H9 (cell line): Measurements from ENCODE around the gene KIAA1671. TPM values are rescaled to one million over a fixed set of nuclear protein-coding genes. Genes with fewer than 3 reads are reported as not detected.

Experiments used
- DNase-seq: peaks from one replicate; pipeline ENCODE4 v3.0.0-alpha.2; 2017
- H2AFZ ChIP-seq: one replicate; pipeline ENCODE4 v1.6.1; 2013; ENCODE audit warnings: mild to moderate bottlenecking, low read length, control low read depth, moderate library complexity
- H2AK5ac ChIP-seq: 2 replicates; pipeline ENCODE4 v1.6.1; 2013; ENCODE audit warnings: low read length, control low read depth, mixed read lengths; ENCODE audit not compliant: insufficient read length
- H2BK120ac ChIP-seq: one replicate; pipeline ENCODE4 v1.6.1; 2013; ENCODE audit warnings: low read depth, mild to moderate bottlenecking, low read length, control low read depth, inconsistent platforms; ENCODE audit not compliant: poor library complexity, severe bottlenecking
- H2BK12ac ChIP-seq: 2 replicates; pipeline ENCODE4 v1.6.1; 2013; ENCODE audit warnings: low read length, control low read depth, mixed read lengths, low read depth; ENCODE audit not compliant: insufficient read length
- H2BK15ac ChIP-seq: 2 replicates; pipeline ENCODE4 v1.6.1; 2013; ENCODE audit warnings: low read depth, low read length, control low read depth
- H2BK20ac ChIP-seq: one replicate; pipeline ENCODE4 v1.6.1; 2013; ENCODE audit warnings: low read depth, mild to moderate bottlenecking, low read length, control low read depth, inconsistent platforms; ENCODE audit not compliant: poor library complexity, severe bottlenecking
- H2BK5ac ChIP-seq: 2 replicates; pipeline ENCODE4 v1.6.1; 2013; ENCODE audit warnings: low read length, control low read depth, mixed read lengths; ENCODE audit not compliant: insufficient read length
- H3K14ac ChIP-seq: 2 replicates; pipeline ENCODE4 v1.6.1; 2013; ENCODE audit warnings: low read length, control low read depth; ENCODE audit not compliant: insufficient read depth
- H3K18ac ChIP-seq: 2 replicates; pipeline ENCODE4 v1.6.1; 2013; ENCODE audit warnings: low read depth, mild to moderate bottlenecking, mixed read lengths, low read length, control low read depth; ENCODE audit not compliant: insufficient read length
- H3K23ac ChIP-seq: 2 replicates; pipeline ENCODE4 v1.6.1; 2013; ENCODE audit warnings: low read length, control low read depth, mixed read lengths, low read depth; ENCODE audit not compliant: insufficient read length
- H3K23me2 ChIP-seq: 2 replicates; pipeline ENCODE4 v1.6.1; 2013; ENCODE audit warnings: low read depth, mild to moderate bottlenecking, mixed read lengths, low read length, control low read depth; ENCODE audit not compliant: insufficient read length, poor library complexity, severe bottlenecking
- H3K27ac ChIP-seq: 2 replicates; pipeline ENCODE4 v1.5.1; 2013; ENCODE audit warnings: low read length, control low read depth, mixed read lengths, low read depth; ENCODE audit not compliant: insufficient read length
- H3K27me3 ChIP-seq: 2 replicates; pipeline ENCODE4 v1.6.1; 2013; ENCODE audit warnings: low read length, control low read depth, inconsistent platforms; ENCODE audit not compliant: insufficient read depth
- H3K4ac ChIP-seq: 2 replicates; pipeline ENCODE4 v1.6.1; 2013; ENCODE audit warnings: low read depth, mild to moderate bottlenecking, control low read depth, inconsistent platforms, low read length, moderate library complexity
- H3K4me1 ChIP-seq: 2 replicates; pipeline ENCODE4 v1.6.1; 2013; ENCODE audit warnings: low read length, control low read depth, inconsistent platforms; ENCODE audit not compliant: insufficient read depth
- H3K4me2 ChIP-seq: 2 replicates; pipeline ENCODE4 v1.6.1; 2013; ENCODE audit warnings: low read length, control low read depth, mixed read lengths; ENCODE audit not compliant: insufficient read length, insufficient read depth
- H3K56ac ChIP-seq: 2 replicates; pipeline ENCODE4 v1.6.1; 2013; ENCODE audit warnings: low read depth, mild to moderate bottlenecking, mixed read lengths, low read length, control low read depth; ENCODE audit not compliant: insufficient read length
- H3K79me1 ChIP-seq: 2 replicates; pipeline ENCODE4 v1.6.1; 2013; ENCODE audit warnings: low read depth, mild to moderate bottlenecking, moderate library complexity, low read length, control low read depth, inconsistent platforms; ENCODE audit not compliant: insufficient read depth, poor library complexity, severe bottlenecking
- H3K79me2 ChIP-seq: 2 replicates; pipeline ENCODE4 v1.6.1; 2013; ENCODE audit warnings: low read length, control low read depth, inconsistent platforms; ENCODE audit not compliant: insufficient read depth
- H3K9ac ChIP-seq: 2 replicates; pipeline ENCODE4 v1.6.1; 2013; ENCODE audit warnings: low read length, control low read depth, mixed read lengths; ENCODE audit not compliant: insufficient read length; ENCODE audit errors: extremely low read depth
- H3K9me3 ChIP-seq: one replicate; pipeline ENCODE4 v1.6.1; 2013; ENCODE audit warnings: low read depth, low read length, inconsistent platforms; ENCODE audit not compliant: control insufficient read depth
- H3T11ph ChIP-seq: one replicate; pipeline ENCODE4 v1.6.1; 2013; ENCODE audit warnings: mild to moderate bottlenecking, low read length, control low read depth, inconsistent platforms
- H4K20me1 ChIP-seq: one replicate; pipeline ENCODE4 v1.6.1; 2013; ENCODE audit not compliant: control insufficient read depth, insufficient read length, insufficient read depth
- H4K5ac ChIP-seq: 2 replicates; pipeline ENCODE4 v1.6.1; 2013; ENCODE audit warnings: low read depth, mild to moderate bottlenecking, mixed read lengths, low read length, control low read depth; ENCODE audit not compliant: insufficient read length
- H4K8ac ChIP-seq: replicated peaks from 2 replicates; pipeline ENCODE4 v1.6.1; 2013; ENCODE audit warnings: low read length, control low read depth, mixed read lengths, low read depth; ENCODE audit not compliant: insufficient read length
- H4K91ac ChIP-seq: 2 replicates; pipeline ENCODE4 v1.6.1; 2013; ENCODE audit warnings: low read depth, mild to moderate bottlenecking, moderate library complexity, mixed read lengths, low read length, control low read depth; ENCODE audit not compliant: insufficient read length
- H3K27ac Mint-ChIP-seq, 3 experiments: 2 replicates in 2 of 3; 3 replicates in 1 of 3; pipeline ENCODE4 v1.8.0; 2020 to 2021; ENCODE audit warnings: mixed read lengths in 3 of 3, mild to moderate bottlenecking in 1 of 3, moderate library complexity in 1 of 3
- H3K27me3 Mint-ChIP-seq: 2 replicates; pipeline ENCODE4 v1.8.0; 2021; ENCODE audit warnings: low read depth, mild to moderate bottlenecking, moderate library complexity, mixed read lengths
- H3K36me3 Mint-ChIP-seq, 3 experiments: 2 replicates in 2 of 3; 3 replicates in 1 of 3; pipeline ENCODE4 v1.8.0; 2020 to 2021; ENCODE audit warnings: low read depth in 3 of 3, mixed read lengths in 3 of 3; ENCODE audit not compliant: insufficient read depth in 1 of 3
- H3K4me1 Mint-ChIP-seq, 2 experiments: 2 replicates each; pipeline ENCODE4 v1.8.0; 2020; ENCODE audit warnings: mixed read lengths in 2 of 2
- H3K4me3 Mint-ChIP-seq, 2 experiments: 2 replicates in 1 of 2; 3 replicates in 1 of 2; pipeline ENCODE4 v1.8.0; 2020 to 2021; ENCODE audit warnings: mild to moderate bottlenecking in 2 of 2, mixed read lengths in 2 of 2, moderate library complexity in 1 of 2
- H3K9me3 Mint-ChIP-seq, 2 experiments: 2 replicates in 1 of 2; 3 replicates in 1 of 2; pipeline ENCODE4 v1.8.0; 2020; ENCODE audit warnings: mild to moderate bottlenecking in 2 of 2, mixed read lengths in 2 of 2, moderate library complexity in 1 of 2
- WGBS: extraction: QIAGEN DNeasy Blood & Tissue Kit; methylation state at CpG from one replicate; pipeline ENCODE4 v1.1.7; 2013; ENCODE audit warnings: missing lambda C conversion rate, low lambda C conversion rate, mixed read lengths; ENCODE audit not compliant: insufficient read length; ENCODE audit errors: extremely low coverage; 5-methylcytosine and 5-hydroxymethylcytosine counted together
- total RNA-seq: library from RNA; stranded (reverse); gene quantifications from 2 replicates; pipeline ENCODE4 v1.2.1, GENCODE V29; 2021
- TF ChIP-seq, protein P1 (sequence below): fragments of 200-600 bp; sonication (generic); conservative IDR thresholded peaks from 3 replicates; pipeline ENCODE4 v1.8.0; 2021; ENCODE audit warnings: antibody characterized with exemption, mild to moderate bottlenecking

KIAA1671 gene
- total RNA-seq, 1 experiment from 2014 or later, result 22.6 TPM

DNA sequence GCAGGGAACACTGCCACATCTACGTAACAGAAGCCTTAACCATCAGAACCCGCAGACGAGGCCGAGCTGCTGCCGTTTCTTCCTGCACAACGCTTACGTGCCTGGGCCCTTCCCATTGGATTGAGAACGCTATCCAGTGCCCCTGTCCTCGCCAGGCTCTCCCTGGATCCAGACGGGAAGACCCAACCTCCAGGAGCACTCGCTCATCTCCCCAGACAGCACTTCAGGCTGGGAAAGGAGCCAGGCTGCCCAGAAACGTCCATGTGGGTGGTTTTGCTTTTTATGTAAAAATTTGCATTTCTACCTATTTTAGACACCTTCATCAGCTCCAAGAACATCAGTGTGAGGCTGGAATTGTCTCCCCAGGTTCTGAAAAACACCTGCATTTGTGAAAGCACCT lies 239.9 kb downstream of the KIAA1671 start:
- Histone ChIP-seq H4K8ac (no peak overlapping the region), H3K27ac (no peak overlapping the region), H2BK5ac (peak overlapping the region; percentile 20), H2AFZ (no peak overlapping the region), H3K4me2 (no peak overlapping the region), H3K27me3 (no peaks in the 10 kb centered on the region), H3K23me2 (no peaks in the 10 kb centered on the region), H4K91ac (no peak overlapping the region), H3K4ac (no peak overlapping the region), H4K20me1 (no peaks in the 10 kb centered on the region), H3K4me1 (no peaks in the 10 kb centered on the region), H3K56ac (no peak overlapping the region), H3K9me3 (no peaks in the 10 kb centered on the region), H2BK15ac (no peak overlapping the region; the same call in 1 of the 2 replicates), H2AK5ac (no peak overlapping the region), H2BK20ac (no peak overlapping the region), H3K9ac (no peak overlapping the region), H3K79me1 (no peaks in the 10 kb centered on the region), H2BK120ac (no peak overlapping the region), H2BK12ac (no peak overlapping the region), H3K18ac (no peak overlapping the region), H3K23ac (no peak overlapping the region), H3K79me2 (no peaks in the 10 kb centered on the region), H3T11ph (no peak overlapping the region), H3K14ac (peak overlapping the region; percentile 18; the same call in 1 of the 2 replicates), H4K5ac (no peak overlapping the region)
- H3K9me3 Mint-ChIP-seq, result peaks cover 0 to 3% of the 10 kb centered on the region in 2 experiments; a peak in 3 of 5 replicates
- TF ChIP-seq, protein P1, sequence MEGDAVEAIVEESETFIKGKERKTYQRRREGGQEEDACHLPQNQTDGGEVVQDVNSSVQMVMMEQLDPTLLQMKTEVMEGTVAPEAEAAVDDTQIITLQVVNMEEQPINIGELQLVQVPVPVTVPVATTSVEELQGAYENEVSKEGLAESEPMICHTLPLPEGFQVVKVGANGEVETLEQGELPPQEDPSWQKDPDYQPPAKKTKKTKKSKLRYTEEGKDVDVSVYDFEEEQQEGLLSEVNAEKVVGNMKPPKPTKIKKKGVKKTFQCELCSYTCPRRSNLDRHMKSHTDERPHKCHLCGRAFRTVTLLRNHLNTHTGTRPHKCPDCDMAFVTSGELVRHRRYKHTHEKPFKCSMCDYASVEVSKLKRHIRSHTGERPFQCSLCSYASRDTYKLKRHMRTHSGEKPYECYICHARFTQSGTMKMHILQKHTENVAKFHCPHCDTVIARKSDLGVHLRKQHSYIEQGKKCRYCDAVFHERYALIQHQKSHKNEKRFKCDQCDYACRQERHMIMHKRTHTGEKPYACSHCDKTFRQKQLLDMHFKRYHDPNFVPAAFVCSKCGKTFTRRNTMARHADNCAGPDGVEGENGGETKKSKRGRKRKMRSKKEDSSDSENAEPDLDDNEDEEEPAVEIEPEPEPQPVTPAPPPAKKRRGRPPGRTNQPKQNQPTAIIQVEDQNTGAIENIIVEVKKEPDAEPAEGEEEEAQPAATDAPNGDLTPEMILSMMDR, result no peak
- H3K4me3 Mint-ChIP-seq, result no peak overlapping the region
- DNase-seq, result no peak
- H3K4me1 Mint-ChIP-seq, result no peaks in the 10 kb centered on the region
- no CpG with 5 or more reads among the region's 12 CpGs for WGBS
- no peaks in the 10 kb centered on the region for H3K27me3 Mint-ChIP-seq
- no peak overlapping the region for H3K27ac Mint-ChIP-seq
- peaks cover 18 to 39% (median 37%) of the 10 kb centered on the region in 3 experiments; a peak in 6 of 7 replicates for H3K36me3 Mint-ChIP-seq
